Activated CD8-positive, alpha-beta T cell treated with anti-CD3 and anti-CD28 coated beads for 36 hours (primary cell): Measurements from ENCODE around the gene SEC14L1. TPM values are rescaled to one million over a fixed set of nuclear protein-coding genes. Genes with fewer than 3 reads are reported as not detected.

ENCODE experiments used
- ATAC-seq: fragments of 200-7000 bp; cut with Tn5 transposase; one replicate; pipeline ENCODE4 v1.10.0; 2021; ENCODE audit warnings: mild to moderate bottlenecking, moderate library complexity
- CTCF ChIA-PET: fragments of 350-600 bp; sonication (Branson Sonifier 250); formaldehyde crosslinking; loops from one replicate; lab custom pipeline; 2021; ENCODE audit warnings: antibody characterized with exemption; lab: Charles Lee
- POLR2A ChIA-PET: fragments of 350-600 bp; sonication (Branson Sonifier 250); formaldehyde crosslinking; loops from one replicate; lab custom pipeline; 2021; ENCODE audit warnings: antibody characterized with exemption; lab: Charles Lee
- DNase-seq: peaks from one replicate; pipeline ENCODE4 v3.0.0-alpha.2; 2020
- H3K27ac Mint-ChIP-seq: one replicate; pipeline ENCODE4 v1.8.0; 2021; ENCODE audit warnings: mild to moderate bottlenecking, mixed read lengths
- H3K27me3 Mint-ChIP-seq: one replicate; pipeline ENCODE4 v1.8.0; 2021; ENCODE audit warnings: mixed read lengths
- H3K36me3 Mint-ChIP-seq: one replicate; pipeline ENCODE4 v1.8.0; 2021; ENCODE audit warnings: low read depth, mixed read lengths
- H3K4me1 Mint-ChIP-seq: one replicate; pipeline ENCODE4 v1.8.0; 2021; ENCODE audit warnings: low read depth, mixed read lengths
- H3K4me3 Mint-ChIP-seq: one replicate; pipeline ENCODE4 v1.8.0; 2021; ENCODE audit warnings: mild to moderate bottlenecking, moderate library complexity, mixed read lengths
- H3K9me3 Mint-ChIP-seq: one replicate; pipeline ENCODE4 v1.8.0; 2021; ENCODE audit warnings: mixed read lengths
- intact Hi-C: fragments of 100-400 bp; cut with micrococcal nuclease; formaldehyde crosslinking; loops from one replicate; pipeline ENCODE4 v1.10.0; 2022
- total RNA-seq, 2 experiments: library from RNA; stranded (reverse); gene quantifications; one replicate each; pipeline ENCODE4 v1.2.3, GENCODE V29; 2021
- TF ChIP-seq, protein P1 (sequence below): fragments of 200-600 bp; IDR thresholded peaks from one replicate; pipeline ENCODE4 v1.8.0; 2022; ENCODE audit warnings: antibody characterized with exemption, mild to moderate bottlenecking

Gene SEC14L1
- total RNA-seq, 2 experiments from 2014 or later = 79.7 to 91.6 TPM

- H3K27me3 Mint-ChIP-seq = no peaks in the 10 kb centered on the region
- ChIA-PET CTCF (interaction anchor here (1.5 kb wide), 1 partner anchor 48 kb away, joined by 5 read pairs; no protein-coding TSS in a partner anchor), POLR2A (interaction anchor here (1.8 kb wide), 1 partner anchor 16 kb away, joined by 4 read pairs; no protein-coding TSS in a partner anchor)
- H3K4me1 Mint-ChIP-seq = peaks cover 57% of the 10 kb centered on the region
- H3K27ac Mint-ChIP-seq = no peak overlapping the region
- DNase-seq (no peak), ATAC-seq (no peak)
- peaks cover 62% of the 10 kb centered on the region for H3K36me3 Mint-ChIP-seq
- H3K4me3 Mint-ChIP-seq = no peak overlapping the region
- H3K9me3 Mint-ChIP-seq = no peaks in the 10 kb centered on the region
- TF ChIP-seq, protein P1, sequence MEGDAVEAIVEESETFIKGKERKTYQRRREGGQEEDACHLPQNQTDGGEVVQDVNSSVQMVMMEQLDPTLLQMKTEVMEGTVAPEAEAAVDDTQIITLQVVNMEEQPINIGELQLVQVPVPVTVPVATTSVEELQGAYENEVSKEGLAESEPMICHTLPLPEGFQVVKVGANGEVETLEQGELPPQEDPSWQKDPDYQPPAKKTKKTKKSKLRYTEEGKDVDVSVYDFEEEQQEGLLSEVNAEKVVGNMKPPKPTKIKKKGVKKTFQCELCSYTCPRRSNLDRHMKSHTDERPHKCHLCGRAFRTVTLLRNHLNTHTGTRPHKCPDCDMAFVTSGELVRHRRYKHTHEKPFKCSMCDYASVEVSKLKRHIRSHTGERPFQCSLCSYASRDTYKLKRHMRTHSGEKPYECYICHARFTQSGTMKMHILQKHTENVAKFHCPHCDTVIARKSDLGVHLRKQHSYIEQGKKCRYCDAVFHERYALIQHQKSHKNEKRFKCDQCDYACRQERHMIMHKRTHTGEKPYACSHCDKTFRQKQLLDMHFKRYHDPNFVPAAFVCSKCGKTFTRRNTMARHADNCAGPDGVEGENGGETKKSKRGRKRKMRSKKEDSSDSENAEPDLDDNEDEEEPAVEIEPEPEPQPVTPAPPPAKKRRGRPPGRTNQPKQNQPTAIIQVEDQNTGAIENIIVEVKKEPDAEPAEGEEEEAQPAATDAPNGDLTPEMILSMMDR = no peak
- intact Hi-C loops = loop anchor here (5.0 kb wide), 1 partner anchor 37 kb away; no protein-coding TSS in a partner anchor
Observed at GRCh38 chr17:77144227-77144626, 3.5 kb downstream of the SEC14L1 start.

DNA sequence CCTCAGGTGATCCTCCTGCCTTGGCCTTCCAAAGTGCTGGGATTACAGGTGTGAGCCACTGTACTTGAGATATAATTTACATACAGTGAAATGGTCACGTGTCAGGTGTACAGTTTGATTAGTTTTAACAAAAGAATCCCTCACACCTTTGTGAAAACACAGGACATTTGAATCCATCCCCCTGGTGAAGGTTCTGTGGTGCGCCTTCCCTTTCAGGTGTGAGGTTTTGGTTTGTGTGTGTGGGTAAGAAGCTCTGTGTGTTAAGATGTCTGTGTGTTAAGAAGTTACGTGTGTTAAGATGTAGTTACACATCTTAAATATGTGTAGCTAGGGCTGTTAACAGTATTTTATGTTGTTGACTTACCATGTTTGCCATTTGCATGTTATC lies 4.4 kb downstream of the SEC14L1 start:
- TF ChIP-seq, protein P1 = no peak
- ATAC-seq = no peak
- intact Hi-C loops = no loop called here
- no peak overlapping the region for H3K4me3 Mint-ChIP-seq
- peaks cover 52% of the 10 kb centered on the region for H3K4me1 Mint-ChIP-seq
- no peak for DNase-seq
- no peaks in the 10 kb centered on the region for H3K9me3 Mint-ChIP-seq
- no peaks in the 10 kb centered on the region for H3K27me3 Mint-ChIP-seq
- H3K36me3 Mint-ChIP-seq = peaks cover 60% of the 10 kb centered on the region
- peak overlapping the region; percentile 76 for H3K27ac Mint-ChIP-seq
- CTCF ChIA-PET = interaction anchor here (0.8 to 2.0 kb wide), 5 partner anchors 10 to 60 kb away, joined by 3 to 6 read pairs (median 5); no protein-coding TSS in a partner anchor
- POLR2A ChIA-PET = interaction anchor here (0.6 to 2.0 kb wide), 3 partner anchors 17 to 42 kb away, joined by 3 to 4 read pairs (median 4); no protein-coding TSS in a partner anchor

- TF ChIP-seq, protein P1 = no peak
- Mint-ChIP-seq H3K27me3 (no peaks in the 10 kb centered on the region), H3K36me3 (peaks cover 62% of the 10 kb centered on the region), H3K4me1 (peaks cover 57% of the 10 kb centered on the region), H3K27ac (peak overlapping the region; percentile 76), H3K9me3 (no peaks in the 10 kb centered on the region), H3K4me3 (peak overlapping the region; percentile 22)
- POLR2A ChIA-PET = interaction anchor here (0.6 to 2.0 kb wide), 5 partner anchors 8 to 41 kb away, joined by 3 to 4 read pairs (median 3); no protein-coding TSS in a partner anchor
- ATAC-seq = peak; percentile 40
- CTCF ChIA-PET = interaction anchor here (0.8 to 2.0 kb wide), 5 partner anchors 11 to 60 kb away, joined by 3 to 6 read pairs (median 5); no protein-coding TSS in a partner anchor
- intact Hi-C loops = no loop called here
- DNase-seq = peak; percentile 36
Observed at GRCh38 chr17:77145612-77146245, 5.0 kb downstream of the SEC14L1 start.

GRCh38 chr17:77146246-77146632 lies 5.5 kb downstream of the SEC14L1 start:
- CTCF ChIA-PET = interaction anchor here (1.1 to 2.0 kb wide), 3 partner anchors 11 to 60 kb away, joined by 3 to 6 read pairs (median 5); no protein-coding TSS in a partner anchor
- H3K27ac Mint-ChIP-seq = peak overlapping the region; percentile 54
- DNase-seq (no peak), ATAC-seq (no peak)
- POLR2A ChIA-PET = interaction anchor here (0.8 to 2.0 kb wide), 4 partner anchors 8 to 26 kb away, joined by 3 to 4 read pairs (median 4); no protein-coding TSS in a partner anchor
- peak overlapping the region; percentile 22 for H3K4me3 Mint-ChIP-seq
- peaks cover 60% of the 10 kb centered on the region for H3K4me1 Mint-ChIP-seq
- no peaks in the 10 kb centered on the region for H3K27me3 Mint-ChIP-seq
- TF ChIP-seq, protein P1 = no peak
- intact Hi-C loops = no loop called here
- H3K36me3 Mint-ChIP-seq = peaks cover 62% of the 10 kb centered on the region
- no peaks in the 10 kb centered on the region for H3K9me3 Mint-ChIP-seq
